ENCODE results near the gene PRSS36.
A peak's percentile ranks its signal among the peaks of the same experiment; 100 is the strongest.
"Not testable (repeated sequence)": the region's sequence is repeated elsewhere in the genome, so short reads cannot be mapped to it uniquely, and the experiment has no call there.

Gene PRSS36

GRCh38 chr16:31142109-31143010 lies 7.5 kb downstream of the PRSS36 start:
- DNase-seq (ENCODE audit: low read depth in 2 of 2): peak; percentile 93 to 95

- no peak for DNase-seq (ENCODE audit: low read depth in 2 of 2)
These were observed 8.3 kb downstream of the PRSS36 start for GRCh38 chr16:31141489-31142108.

- not testable (repeated sequence) for DNase-seq (ENCODE audit: low read depth in 2 of 2)
These were observed 8.8 kb downstream of the PRSS36 start for GRCh38 chr16:31141071-31141469.

- DNase-seq (ENCODE audit: low read depth in 2 of 2): no peak
These were observed 11.0 kb downstream of the PRSS36 start for GRCh38 chr16:31138621-31139578.

GRCh38 chr16:31136822-31137499 lies 12.9 kb downstream of the PRSS36 start:
- not testable (repeated sequence) for DNase-seq (ENCODE audit: low read depth in 2 of 2)

GRCh38 chr16:31136287-31136662 lies 13.6 kb downstream of the PRSS36 start:
- no peak for DNase-seq (ENCODE audit: low read depth in 2 of 2)

GRCh38 chr16:31135535-31136286 lies 14.2 kb downstream of the PRSS36 start, which contains the start of gene PRSS8:
TSS of gene PRSS8 (minus strand) at chr16:31135727. CDS start at chr16:31135498, 229 bp downstream.
- DNase-seq (ENCODE audit: low read depth in 2 of 2): no peak

- no peak for DNase-seq (ENCODE audit: low read depth in 2 of 2)
These were observed 15.0 kb downstream of the PRSS36 start for GRCh38 chr16:31134625-31135534.

- DNase-seq (ENCODE audit: low read depth in 2 of 2): no peak
These were observed 15.7 kb downstream of the PRSS36 start for GRCh38 chr16:31134091-31134571.

- no peak for DNase-seq (ENCODE audit: low read depth in 2 of 2)
These were observed 16.8 kb downstream of the PRSS36 start for GRCh38 chr16:31133046-31133501.

- no peak for DNase-seq (ENCODE audit: low read depth in 2 of 2)
These were observed 17.4 kb downstream of the PRSS36 start for GRCh38 chr16:31132303-31132979.

- no peak for DNase-seq (ENCODE audit: low read depth in 2 of 2)
These were observed 18.0 kb downstream of the PRSS36 start for GRCh38 chr16:31131841-31132271.

GRCh38 chr16:31131416-31131815 lies 18.4 kb downstream of the PRSS36 start:
- no peak for DNase-seq (ENCODE audit: low read depth in 2 of 2)

- DNase-seq (ENCODE audit: low read depth in 2 of 2): no peak
These were observed 19.0 kb downstream of the PRSS36 start for GRCh38 chr16:31130899-31131298.

GRCh38 chr16:31130336-31130891 lies 19.5 kb downstream of the PRSS36 start:
- no peak for DNase-seq (ENCODE audit: low read depth in 2 of 2)

- DNase-seq (ENCODE audit: low read depth in 2 of 2): no peak
These were observed 20.1 kb downstream of the PRSS36 start for GRCh38 chr16:31129568-31130335.

All from stimulated activated CD4-positive, alpha-beta T cell treated with anti-CD3 and anti-CD28 coated beads, Interleukin-1b, Interleukin-23, amount 100 ng/mL, for 1 hour (primary cell).